HG03469 (cell line): Measurements from ENCODE around the gene SIN3A.
"Not testable (repeated sequence)": the region's sequence is repeated elsewhere in the genome, so short reads cannot be mapped to it uniquely, and the experiment has no call there.

Source experiments
- ATAC-seq: cut with Tn5 transposase; IDR thresholded peaks from one replicate; pipeline ENCODE4 v1.9.1; 2021; ENCODE audit warnings: mild to moderate bottlenecking, moderate library complexity, moderate number of reproducible peaks; ENCODE audit not compliant: unreplicated experiment

SIN3A gene

DNA sequence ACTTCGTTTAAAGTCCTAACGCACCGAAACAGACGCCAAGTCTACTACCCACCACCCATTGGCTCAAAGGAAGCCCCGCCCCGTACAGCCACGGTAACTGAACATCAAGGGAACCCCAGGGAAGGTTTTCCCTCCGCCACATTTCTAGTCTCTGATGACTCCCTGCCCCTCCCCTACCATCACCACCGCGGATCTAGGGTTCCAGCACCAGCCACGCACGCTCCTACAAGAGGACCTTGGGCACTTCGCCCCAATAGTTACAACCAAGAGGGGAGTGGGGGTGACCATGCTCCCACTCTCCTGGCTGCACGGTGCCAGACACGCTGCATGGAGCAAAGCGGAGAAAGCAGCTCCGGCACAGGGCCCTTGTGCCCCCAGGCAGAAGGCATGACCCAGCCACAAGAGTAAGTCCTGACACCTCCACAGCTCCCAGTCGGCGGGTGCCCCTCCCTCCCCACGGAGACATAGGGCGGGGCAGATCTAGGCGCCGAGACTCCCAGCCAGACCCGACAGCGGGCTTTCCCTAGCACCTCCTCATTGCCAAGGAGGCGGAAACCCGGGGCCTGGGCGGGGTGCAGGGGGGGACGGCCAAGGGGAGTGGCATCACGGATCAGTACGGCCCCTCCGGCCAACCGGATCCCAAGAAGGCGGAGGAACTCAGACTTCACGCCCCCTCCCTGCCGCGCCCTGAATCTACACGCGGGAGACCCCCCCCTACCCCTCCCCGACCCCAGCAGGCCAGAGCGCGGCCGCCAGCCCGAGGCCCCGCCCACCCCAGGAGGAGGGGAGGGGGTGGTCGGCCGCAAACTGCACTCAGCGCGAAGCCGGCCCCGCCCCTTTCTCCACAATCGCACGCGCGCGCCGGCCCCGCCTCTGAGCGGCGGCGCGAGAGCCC lies 936 bp downstream of the SIN3A start:
- no peak for ATAC-seq

DNA sequence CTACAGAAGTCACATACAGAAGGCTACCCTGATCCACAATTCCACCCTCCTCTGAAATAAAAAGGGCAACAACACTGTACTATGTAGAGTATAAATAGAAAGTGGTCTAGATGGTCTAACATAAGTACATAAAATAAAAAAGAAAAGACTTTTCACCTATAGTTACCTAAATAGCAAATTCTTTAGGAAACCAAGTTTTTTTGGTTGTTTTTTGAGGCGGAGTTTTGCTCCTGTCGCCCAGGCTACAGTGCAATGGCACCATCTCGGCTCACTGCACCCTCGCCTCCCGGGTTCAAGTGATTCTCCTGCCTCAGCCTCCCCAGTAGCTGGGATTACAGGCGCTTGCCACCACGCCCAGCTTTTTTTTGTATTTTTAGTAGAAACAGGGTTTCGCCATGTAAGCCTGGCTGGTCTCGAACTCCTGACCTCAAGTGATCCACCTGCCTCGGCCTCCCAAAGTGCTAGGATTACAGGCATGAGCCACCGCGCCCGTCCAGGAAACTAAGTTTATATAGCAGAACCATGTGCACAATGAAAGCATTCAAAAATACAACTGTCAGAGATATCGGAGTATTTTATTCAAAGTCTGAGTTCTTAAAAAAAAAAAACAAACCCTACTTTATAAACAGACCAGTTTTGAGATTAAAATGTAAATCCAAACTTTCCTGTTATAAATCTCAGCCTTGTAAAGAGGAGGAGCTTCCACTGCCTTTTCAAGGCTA lies 1.7 kb downstream of the SIN3A start:
- no peak for ATAC-seq

DNA sequence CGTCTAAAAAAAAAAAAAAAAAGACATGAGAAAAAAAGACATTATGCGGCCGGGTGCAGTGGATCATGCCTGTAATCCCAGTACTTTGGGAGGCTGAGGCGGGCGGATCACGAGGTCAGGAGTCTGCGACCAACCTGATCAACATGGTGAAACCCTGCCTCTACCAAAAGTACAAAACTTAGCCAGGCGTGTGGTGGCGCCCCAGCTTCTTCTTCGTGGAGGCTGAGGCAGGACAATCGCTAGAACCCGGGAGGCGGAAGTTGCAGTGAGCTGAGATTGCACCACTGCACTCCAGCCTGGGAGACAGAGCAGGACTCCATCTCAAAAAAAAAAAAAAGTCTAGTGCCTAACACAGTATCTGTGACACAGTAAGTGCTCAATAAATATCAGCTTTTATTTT lies 3.3 kb downstream of the SIN3A start:
- not testable (repeated sequence) for ATAC-seq

DNA sequence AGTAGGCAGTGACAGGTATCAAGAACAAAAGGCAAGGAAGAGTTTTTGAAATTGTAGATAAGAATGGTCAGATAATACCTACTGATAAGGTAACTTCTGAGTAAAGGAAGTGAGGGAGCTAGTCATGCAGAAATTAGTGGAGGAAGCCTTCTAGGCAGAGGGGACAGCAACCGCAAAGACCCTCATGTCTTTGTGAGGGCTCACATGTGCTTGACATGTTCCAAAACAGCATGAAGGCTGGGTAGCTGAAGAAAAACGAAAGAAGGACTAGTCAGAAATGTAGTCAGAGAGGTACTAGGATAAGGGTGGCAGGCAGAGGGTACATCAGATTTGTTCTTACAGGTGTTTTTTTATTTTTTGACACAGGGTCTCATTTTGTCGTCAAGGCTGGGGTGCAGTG lies 5.3 kb downstream of the SIN3A start:
- no peak for ATAC-seq

- ATAC-seq: not testable (repeated sequence)
These were observed 6.2 kb downstream of the SIN3A start for GRCh38 chr15:75445324-75445723.

DNA sequence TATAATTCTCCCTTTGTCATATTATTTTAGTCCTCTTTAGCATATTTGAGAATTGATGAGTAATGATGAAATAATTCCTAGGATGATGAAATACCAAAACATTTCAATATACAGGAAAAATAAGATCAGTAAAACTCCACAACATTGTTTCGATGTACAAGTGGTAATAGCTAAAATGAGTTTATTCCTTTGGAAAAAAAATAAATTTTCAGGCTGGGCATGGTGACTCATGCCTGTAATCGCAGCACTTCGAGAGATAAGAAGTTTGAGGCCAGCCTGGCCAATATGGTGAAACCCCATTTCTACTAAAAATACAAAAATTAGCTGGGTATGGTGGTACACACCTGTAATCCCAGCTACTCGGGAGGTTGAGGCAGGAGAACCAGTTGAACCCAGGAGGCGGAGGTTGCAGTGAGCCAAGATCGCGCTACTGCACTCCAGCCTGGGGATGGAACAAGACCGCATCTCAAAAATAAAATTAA lies 7.5 kb downstream of the SIN3A start:
- ATAC-seq: not testable (repeated sequence)

DNA sequence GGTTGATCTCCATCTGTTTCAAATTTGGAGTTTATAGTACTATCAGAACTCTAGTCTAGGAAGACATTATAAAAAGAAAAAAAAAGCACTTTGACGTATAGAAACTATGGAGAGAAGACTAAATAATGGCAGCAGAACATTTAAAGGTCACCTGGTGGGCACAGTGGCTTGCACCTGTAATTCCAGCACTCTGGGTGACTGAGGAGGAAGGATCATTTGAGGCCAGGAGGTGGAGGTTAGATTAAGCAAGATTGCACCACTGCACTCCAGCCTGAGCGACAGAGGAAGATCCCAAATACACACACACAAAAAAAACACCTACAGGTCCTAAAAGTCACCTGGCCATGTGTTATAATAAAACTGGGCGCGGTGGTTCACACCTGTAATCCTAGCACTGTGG lies 13.8 kb downstream of the SIN3A start:
- ATAC-seq: no peak

GRCh38 chr15:75436881-75437280 lies 14.6 kb downstream of the SIN3A start:
- no peak for ATAC-seq

DNA sequence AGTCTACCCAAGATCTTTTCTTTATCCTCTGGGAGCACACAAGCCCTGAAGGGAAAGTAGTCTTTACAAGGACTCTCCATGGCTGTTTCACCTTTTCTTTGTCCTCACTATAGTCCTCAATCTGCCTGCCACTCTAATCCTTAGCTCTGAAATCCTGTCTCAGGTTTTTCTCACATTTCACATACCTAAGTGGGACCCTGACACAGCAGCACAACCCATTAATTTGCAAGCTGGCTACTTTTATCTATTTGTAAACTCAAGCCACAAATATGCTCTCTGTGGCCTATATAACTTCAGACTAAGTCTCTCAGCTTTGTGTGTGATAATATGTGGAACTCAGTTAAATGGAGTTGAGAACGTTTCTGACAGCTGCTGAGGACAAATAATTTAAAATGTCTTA lies 19.8 kb downstream of the SIN3A start:
- ATAC-seq: no peak

DNA sequence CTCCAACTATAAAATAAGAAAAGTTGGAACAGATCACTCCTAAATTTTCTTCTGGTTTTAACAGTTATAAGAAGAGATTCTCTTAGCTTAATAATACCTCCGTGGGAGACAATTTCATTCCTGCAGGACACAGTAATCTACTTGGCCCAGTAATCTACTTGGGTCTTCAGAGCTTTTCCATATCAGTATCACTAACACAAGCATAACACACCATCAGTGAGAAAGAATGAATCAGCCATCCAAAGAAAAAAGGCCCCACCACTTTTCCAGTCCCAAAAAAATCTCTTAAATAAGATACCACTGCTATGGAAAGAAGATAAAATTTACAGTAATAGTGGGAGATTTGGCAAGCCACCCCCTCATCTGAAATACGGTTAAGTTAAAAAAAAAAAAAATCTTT lies 20.2 kb downstream of the SIN3A start:
- no peak for ATAC-seq

- ATAC-seq: no peak
These were observed 21.2 kb downstream of the SIN3A start for GRCh38 chr15:75430259-75430658.

GRCh38 chr15:75428152-75428551 lies 23.3 kb downstream of the SIN3A start:
- no peak for ATAC-seq

- ATAC-seq: no peak
These were observed 25.5 kb downstream of the SIN3A start for GRCh38 chr15:75425966-75426500.

GRCh38 chr15:75422554-75422953 lies 28.9 kb downstream of the SIN3A start:
- ATAC-seq: no peak

DNA sequence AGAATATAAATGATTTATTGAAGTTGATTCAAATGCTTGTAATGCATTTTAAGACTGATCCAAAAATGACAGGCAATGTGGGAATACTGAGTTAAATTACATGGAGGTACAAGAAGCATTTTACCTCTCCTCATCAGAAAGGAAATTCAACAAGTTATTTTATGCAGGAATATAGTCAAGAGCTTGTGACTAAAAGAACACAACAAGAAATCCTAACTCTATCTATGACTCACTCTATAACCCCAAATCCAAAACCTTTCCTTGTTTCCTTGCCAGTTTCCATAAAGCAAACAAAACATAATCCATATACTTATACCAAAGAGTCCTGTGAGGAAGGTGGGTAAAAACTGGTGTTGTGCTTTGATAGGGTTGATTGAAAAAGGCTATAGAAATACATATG lies 30.8 kb downstream of the SIN3A start:
- no peak for ATAC-seq

- no peak for ATAC-seq
These were observed 34.9 kb downstream of the SIN3A start for GRCh38 chr15:75416584-75416983.

DNA sequence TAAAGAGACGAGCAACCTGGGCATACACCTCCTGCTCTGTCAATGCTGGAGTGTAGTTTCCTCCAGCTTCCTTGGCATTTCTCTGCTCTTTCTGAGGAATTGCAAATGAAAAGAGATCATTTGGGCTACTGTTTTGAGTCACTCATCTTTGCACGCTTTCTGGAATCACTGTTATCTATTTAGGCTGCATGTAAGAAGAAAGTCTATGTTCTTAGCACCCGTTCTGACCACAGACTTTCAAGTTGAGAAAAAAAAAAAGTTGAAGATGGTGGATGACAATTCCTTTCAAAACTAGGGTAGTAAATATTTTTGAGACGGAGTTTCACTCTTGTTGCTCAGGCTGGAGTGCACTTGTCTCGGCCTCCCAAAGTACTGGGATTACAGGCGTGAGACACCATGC lies 41.3 kb downstream of the SIN3A start:
- no peak for ATAC-seq

- no peak for ATAC-seq
These were observed 44.4 kb downstream of the SIN3A start for GRCh38 chr15:75407083-75407482.

GRCh38 chr15:75403892-75404291 lies 47.6 kb downstream of the SIN3A start:
- no peak for ATAC-seq

GRCh38 chr15:75397494-75397893 lies 54.0 kb downstream of the SIN3A start:
- ATAC-seq: no peak

DNA sequence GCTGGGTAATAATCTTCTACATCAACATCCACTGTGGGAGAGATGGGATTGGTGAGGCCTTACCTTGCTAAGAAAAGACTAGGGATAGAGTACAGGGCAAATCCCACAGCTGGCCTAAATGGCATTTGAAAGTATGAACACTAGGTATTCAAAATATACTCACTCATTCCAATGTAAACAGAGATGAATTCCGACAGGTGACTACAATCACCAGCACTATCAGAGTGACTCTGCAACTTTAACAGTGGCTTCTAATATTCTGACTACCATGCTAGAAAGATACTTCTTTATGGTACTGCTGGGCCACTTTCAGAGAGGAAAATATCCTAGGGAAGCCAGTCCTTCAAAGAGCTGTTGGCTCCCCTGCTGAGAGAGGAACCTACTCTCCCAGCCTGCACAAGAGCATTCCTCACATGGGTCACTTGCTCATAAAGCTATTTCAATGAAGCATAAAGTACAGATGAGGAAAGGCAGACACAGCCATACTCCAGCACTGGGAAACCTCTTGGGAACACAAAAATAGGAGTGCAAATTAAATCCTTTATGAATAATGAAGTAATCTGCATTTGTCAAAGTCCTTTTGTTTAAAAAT lies 61.6 kb downstream of the SIN3A start:
- ATAC-seq: no peak
